Pancreas (tissue), 10 donors: ENCODE results near the gene OVOL1. TPM values are rescaled to one million over a fixed set of nuclear protein-coding genes. Genes with fewer than 3 reads are reported as not detected.
A peak's percentile ranks its signal among the peaks of the same experiment; 100 is the strongest.

Source experiments
- ATAC-seq, 4 donors: fragments of 200-7000 bp; cut with Tn5 transposase; one replicate each; pipeline versions ENCODE4 v1.8.0 to v1.9.1; 2020; ENCODE audit warnings: mild to moderate bottlenecking in 4 of 4, moderate library complexity in 4 of 4
- DNase-seq, 6 donors: peaks; one replicate each; pipeline ENCODE4 v3.0.0-alpha.2; 2020
- FAIRE-seq: peaks from 2 replicates; lab custom pipeline; 2012; peaks lifted over from hg19 to GRCh38; lab: Jason Lieb, UNC
- H3K27ac ChIP-seq, 4 donors: fragments of 200-600 bp; sonication (generic); 1 replicate in 3 of 4; 2 replicates in 1 of 4; pipeline versions ENCODE4 v1.5.0 to v1.8.0; 2020
- H3K27me3 ChIP-seq, 4 donors: fragments of 200-600 bp; one replicate each; pipeline ENCODE4 v1.8.0; 2021
- H3K36me3 ChIP-seq, 3 donors: fragments of 200-600 bp; sonication (generic) in 1 of 3; one replicate each; pipeline versions ENCODE4 v1.5.0 to v1.8.0; 2020 to 2021
- H3K4me1 ChIP-seq, 3 donors: fragments of 200-600 bp; one replicate each; pipeline ENCODE4 v1.8.0; 2021
- H3K4me3 ChIP-seq, 4 donors: fragments of 200-600 bp; sonication (generic) in 2 of 4; one replicate each; pipeline versions ENCODE4 v1.5.0 to v1.8.0; 2020 to 2021
- H3K9me3 ChIP-seq, 4 donors: fragments of 200-600 bp; one replicate each; pipeline ENCODE4 v1.8.0; 2021
- CTCF ChIP-seq, 4 donors: fragments of 200-600 bp; sonication (generic) in 3 of 4; IDR thresholded peaks; one replicate each; pipeline versions ENCODE4 v1.5.0 to v1.8.0; 2021; ENCODE audit warnings: antibody characterized with exemption in 4 of 4
- WGBS, 2 donors: extraction: QIAGEN DNeasy Blood & Tissue Kit; methylation state at CpG; one replicate each; pipeline ENCODE4 v1.1.7; 2013; 5-methylcytosine and 5-hydroxymethylcytosine counted together
- intact Hi-C, 3 donors: fragments of 100-400 bp; cut with DNase I; formaldehyde crosslinking; loops; one replicate each; pipeline versions ENCODE4 v1.11.1 to v1.14.2; 2022
- polyA plus RNA-seq, 2 donors: library from polyadenylated mRNA; stranded (reverse); fragments of 200-250 nt; gene quantifications; one replicate each; pipeline ENCODE4 v1.2.3, GENCODE V29; 2013
- total RNA-seq, 6 donors: library from RNA; stranded (reverse); fragmentation: NEBNext Ultra II Directional in 4 of 6; extraction: Animal tissue kit (Norgen Biotek cat#: 25700) in 4 of 6; gene quantifications; one replicate each; pipeline versions ENCODE4 v1.2.1 to v1.2.4, GENCODE V29; 2021 to 2023
- donor health status: healthy with polysubstance abuse.
- donor health status: DM: no; HTN: no; CAD: no; lungs with moderate emphysema.
- donor health status: DM: no; HTN: no; CAD: no.
- donor health status: control.
- donor health status: control.
- donor health status: Bipolar disorder and iron deficiency.
- donor health status: DM: yes; HTN: yes; CAD: no.
- donor health status: DM: no; HTN: no; CAD: no.
- donor health status: DM: no; HTN: no; CAD: no.
- donor health status: DM: yes; HTN: yes; CAD: no.

OVOL1 gene
- total and polyA plus RNA-seq, 8 donors, result 1.1 to 5.6 (median 1.9) TPM

DNA sequence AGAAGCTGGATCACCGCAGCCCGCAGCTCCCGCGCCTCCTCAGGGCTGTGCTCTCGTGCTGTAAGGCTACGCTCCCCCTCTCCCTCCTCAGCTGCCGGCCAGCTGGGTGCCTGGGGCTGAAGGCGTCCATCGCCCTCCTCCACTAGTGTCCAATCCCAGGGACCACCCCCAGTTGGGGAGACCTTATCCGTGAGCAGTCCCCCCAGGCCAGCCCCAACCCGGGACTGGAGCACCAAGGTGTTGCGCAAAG lies 7.3 kb upstream of the OVOL1 start:
- 40 to 49% methylated on average over 9 to 12 of the region's 12 CpGs for WGBS, 2 donors
- Histone ChIP-seq H3K9me3 (no peaks in the 10 kb centered on the region), H3K27ac (peak overlapping the region in 3 of 4 donors; percentile 73 to 85 (median 84)), H3K4me1 (peaks cover 11 to 35% (median 19%) of the 10 kb centered on the region in 3 donors), H3K36me3 (peaks cover 0 to 6% (median 0%) of the 10 kb centered on the region in 3 donors), H3K4me3 (peak overlapping the region; percentile 71 to 95 (median 87)), H3K27me3 (no peaks in the 10 kb centered on the region)
- FAIRE-seq (no peak), ATAC-seq (peak; percentile 1 to 7 (median 2)), DNase-seq (no peak)
- intact Hi-C loops, result no loop called here
- TF ChIP-seq CTCF (IDR thresholded peaks at IDR 0.05), result no peak

- ATAC-seq (peak; percentile 78 to 89 (median 86)), FAIRE-seq (no peak), DNase-seq (peak; percentile 78 to 94 (median 89))
- H3K27ac ChIP-seq, result peak overlapping the region; percentile 73 to 90 (median 84)
- H3K4me3 ChIP-seq, result peak overlapping the region; percentile 71 to 95 (median 87)
- H3K9me3 ChIP-seq, result no peaks in the 10 kb centered on the region
- 2% methylated on average over 48 to 76 of the region's 76 CpGs for WGBS, 2 donors
- no peaks in the 10 kb centered on the region for H3K27me3 ChIP-seq
- TF ChIP-seq CTCF (IDR thresholded peaks at IDR 0.05), result peak; percentile 92 to 98 (median 96)
- peaks cover 11 to 35% (median 19%) of the 10 kb centered on the region in 3 donors for H3K4me1 ChIP-seq
- intact Hi-C loops, result no loop called here
- H3K36me3 ChIP-seq, result peaks cover 0 to 6% (median 0%) of the 10 kb centered on the region in 3 donors
Observed at GRCh38 chr11:65779919-65780769, 6.7 kb upstream of the OVOL1 start.

DNA sequence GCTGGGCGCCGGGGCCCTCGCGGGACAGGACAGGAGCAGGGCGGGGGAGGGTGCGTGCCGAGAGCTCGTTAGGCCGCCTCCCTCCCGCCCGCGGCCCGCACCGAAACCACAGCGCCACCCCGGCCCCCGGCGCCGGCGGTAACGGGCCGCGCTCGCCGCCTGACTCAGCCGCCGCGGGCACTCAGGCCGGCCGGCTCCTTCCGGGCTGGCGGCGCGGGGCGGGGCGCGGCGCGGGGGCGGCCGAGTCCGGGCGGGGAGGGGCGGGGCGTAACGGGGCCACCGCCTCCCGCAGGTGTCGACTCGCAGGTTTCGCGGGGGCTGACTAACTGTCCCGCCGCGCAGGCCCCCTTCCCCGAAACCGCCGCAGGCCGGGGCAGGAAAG lies 6.1 kb upstream of the OVOL1 start, which contains the start of gene AP5B1:
TSS of gene AP5B1 (minus strand) at position 207 of the 382 bp plus-strand sequence. CDS start 385 bp downstream, outside the sequence.
- peak; percentile 64 to 92 (median 80) for DNase-seq
- intact Hi-C loops, result no loop called here
- peak; percentile 70 to 80 (median 72) for ATAC-seq
- H3K36me3 ChIP-seq, result peaks cover 0 to 6% (median 0%) of the 10 kb centered on the region in 3 donors
- H3K4me3 ChIP-seq, result peak within 1 kb of the TSS; percentile 71 to 95 (median 87)
- TF ChIP-seq CTCF (IDR thresholded peaks at IDR 0.05), result no peak
- peaks cover 11 to 34% (median 19%) of the 10 kb centered on the region in 3 donors for H3K4me1 ChIP-seq
- peak within 1 kb of the TSS; percentile 73 to 90 (median 84) for H3K27ac ChIP-seq
- H3K27me3 ChIP-seq, result no peaks in the 10 kb centered on the region
- FAIRE-seq, result no peak
- H3K9me3 ChIP-seq, result no peaks in the 10 kb centered on the region
- whole genome bisulfite sequencing, 2 donors, result 1% methylated on average over 20 to 59 of the region's 59 CpGs

DNA sequence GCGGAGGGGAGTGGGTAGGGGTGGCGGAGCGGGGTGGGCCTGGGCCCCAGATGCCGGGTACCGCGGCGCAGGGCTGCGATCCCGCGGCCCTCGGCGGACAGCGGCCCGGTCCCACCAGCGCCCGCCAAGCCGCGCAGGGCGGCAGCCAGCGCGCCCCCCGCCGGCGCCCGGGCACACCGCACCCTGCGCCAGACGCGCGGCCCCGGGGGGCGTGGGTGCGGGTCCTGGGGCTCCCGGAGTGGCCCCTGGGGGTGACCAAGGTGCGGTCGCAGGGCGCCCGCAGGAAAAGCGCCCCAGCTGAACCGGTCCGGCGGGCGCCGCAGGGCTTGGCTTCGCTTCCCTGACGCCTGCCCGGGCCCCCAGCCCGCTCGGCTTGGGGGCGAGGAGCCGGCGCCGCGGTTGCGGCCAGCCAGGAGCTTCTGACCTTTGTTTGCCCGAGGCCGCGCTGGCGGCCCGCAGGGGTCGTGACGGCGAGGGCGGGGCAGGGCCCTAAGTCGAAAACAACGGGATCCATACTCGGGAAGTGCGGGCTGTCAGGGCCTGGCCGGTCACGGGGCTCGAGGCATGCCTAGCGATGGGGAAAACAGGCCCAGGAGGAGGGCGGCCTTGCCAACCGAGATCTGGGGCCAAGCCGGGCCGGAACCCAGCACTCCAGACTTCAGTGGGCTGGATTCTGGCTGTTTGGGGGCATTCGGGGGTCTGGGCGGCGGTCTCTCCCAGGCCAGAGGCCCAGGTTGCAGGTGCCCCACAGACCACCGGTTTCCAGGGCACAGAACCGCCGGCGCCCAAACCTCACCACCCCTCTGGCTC lies 5.5 kb upstream of the OVOL1 start:
- peak overlapping the region in 3 of 4 donors; percentile 71 to 95 (median 83) for H3K4me3 ChIP-seq
- peaks cover 0 to 6% (median 0%) of the 10 kb centered on the region in 3 donors for H3K36me3 ChIP-seq
- peaks cover 11 to 32% (median 19%) of the 10 kb centered on the region in 3 donors for H3K4me1 ChIP-seq
- H3K27me3 ChIP-seq, result no peaks in the 10 kb centered on the region
- ATAC-seq (peak; percentile 23 to 44 (median 33)), FAIRE-seq (no peak), DNase-seq (peak in 5 of 6 donors; percentile 32 to 81 (median 48))
- peak in 1 of 4 donors; percentile 13 for TF ChIP-seq CTCF (IDR thresholded peaks at IDR 0.05)
- WGBS, 2 donors, result 13 to 18% methylated on average over 52 to 83 of the region's 83 CpGs
- intact Hi-C loops, result no loop called here
- no peaks in the 10 kb centered on the region for H3K9me3 ChIP-seq
- peak overlapping the region in 3 of 4 donors; percentile 73 to 90 (median 84) for H3K27ac ChIP-seq
